HepG2 (cell line): ENCODE measurements around the gene DAAM2. TPM values are rescaled to one million over a fixed set of nuclear protein-coding genes. Genes with fewer than 3 reads are reported as not detected.

Experiments used
- BRCA1 ChIP-seq: sonication (generic); formaldehyde crosslinking; IDR thresholded peaks from 2 replicates; pipeline ENCODE4 v1.4.0; 2020; ENCODE audit warnings: missing genetic modification reagents
- CENPT ChIP-seq: sonication (generic); formaldehyde crosslinking; IDR thresholded peaks from 2 replicates; pipeline ENCODE4 v1.8.0; 2022; ENCODE audit warnings: low read depth, mild to moderate bottlenecking, moderate library complexity, missing genetic modification reagents
- EP300 ChIP-seq, 3 experiments: sonication (generic) in 1 of 3; formaldehyde crosslinking in 1 of 3; IDR thresholded peaks; 2 replicates each; pipeline versions ENCODE4 v1.5.1 to v1.6.1; 2011 to 2020; ENCODE audit warnings: low read depth in 2 of 3, low read length in 2 of 3, borderline replicate concordance in 1 of 3, improper control_type of control experiment in 1 of 3, mild to moderate bottlenecking in 1 of 3, missing genetic modification reagents in 1 of 3, moderate library complexity in 1 of 3
- GTF2F1 ChIP-seq: fragments of 150-350 bp; IDR thresholded peaks from 2 replicates; pipeline ENCODE4 v1.6.1; 2014; ENCODE audit warnings: low read length
- MAZ ChIP-seq, 2 experiments: sonication (generic) in 1 of 2; formaldehyde crosslinking in 1 of 2; IDR thresholded peaks; 2 replicates each; pipeline versions ENCODE4 v1.5.0 to v1.6.1; 2012 to 2020; ENCODE audit warnings: low read depth in 2 of 2, mild to moderate bottlenecking in 2 of 2, borderline replicate concordance in 1 of 2, improper control_type of control experiment in 1 of 2, low read length in 1 of 2, missing genetic modification reagents in 1 of 2, moderate library complexity in 1 of 2
- NCOA5 ChIP-seq: sonication (generic); formaldehyde crosslinking; IDR thresholded peaks from 2 replicates; pipeline ENCODE4 v1.4.0; 2020; ENCODE audit warnings: missing genetic modification reagents
- SMAD9 ChIP-seq: sonication (generic); formaldehyde crosslinking; IDR thresholded peaks from 2 replicates; pipeline ENCODE4 v1.5.1; 2020; ENCODE audit warnings: mild to moderate bottlenecking, missing genetic modification reagents
- SP140L ChIP-seq: sonication (generic); formaldehyde crosslinking; IDR thresholded peaks from 2 replicates; pipeline ENCODE4 v1.4.0; 2020; ENCODE audit warnings: missing genetic modification reagents, borderline replicate concordance
- ZKSCAN1 ChIP-seq: fragments of 150-350 bp; IDR thresholded peaks from 2 replicates; pipeline ENCODE4 v1.6.1; 2014; ENCODE audit warnings: low read length
- ZNF343 ChIP-seq: sonication (generic); formaldehyde crosslinking; IDR thresholded peaks from 2 replicates; pipeline ENCODE4 v1.4.0; 2020; ENCODE audit warnings: mild to moderate bottlenecking, missing genetic modification reagents
- ZNF549 ChIP-seq: sonication (generic); formaldehyde crosslinking; IDR thresholded peaks from 2 replicates; pipeline ENCODE4 v1.5.0; 2020; ENCODE audit warnings: missing genetic modification reagents
- ZNF589 ChIP-seq: sonication (generic); formaldehyde crosslinking; conservative IDR thresholded peaks from 2 replicates; pipeline ENCODE4 v1.8.0; 2022; ENCODE audit warnings: mild to moderate bottlenecking, moderate library complexity, missing genetic modification reagents
- ZNF7 ChIP-seq: IDR thresholded peaks from 2 replicates; pipeline ENCODE4 v1.6.1; 2016; ENCODE audit warnings: missing biosample characterization, missing genetic modification reagents
- ZNF816 ChIP-seq: sonication (generic); formaldehyde crosslinking; IDR thresholded peaks from 2 replicates; pipeline ENCODE4 v1.8.0; 2022; ENCODE audit warnings: missing genetic modification reagents, mild to moderate bottlenecking, borderline replicate concordance
- polyA plus RNA-seq, 8 experiments: library from polyadenylated mRNA; depleted of rRNA in 3 of 8; stranded (reverse) in 7 of 8; unstranded in 1 of 8; fragments of >200 nt; fragmentation: Illumina TruSeq in 4 of 8; extraction: Trizol in 4 of 8; gene quantifications; 2 replicates each; pipeline versions ENCODE4 v1.2.1 to v1.2.3, GENCODE V29; 2011 to 2016; ENCODE audit warnings: low read depth in 4 of 8, missing spikeins in 1 of 8, mixed read lengths in 1 of 8; ENCODE audit not compliant: insufficient read depth in 1 of 8
- total RNA-seq, 5 experiments: library from RNA; depleted of rRNA; stranded (reverse); fragments of >200 nt; fragmentation: Illumina TruSeq; extraction: Trizol; gene quantifications; 2 replicates each; pipeline ENCODE4 v1.2.3, GENCODE V29; 2016; ENCODE audit warnings: low read depth in 1 of 5
- TF ChIP-seq, protein P1 (sequence below): sonication (generic); formaldehyde crosslinking; IDR thresholded peaks from 2 replicates; pipeline ENCODE4 v1.5.0; 2020; ENCODE audit warnings: mild to moderate bottlenecking, missing genetic modification reagents
- TF ChIP-seq, protein P2 (sequence below): sonication (generic); formaldehyde crosslinking; IDR thresholded peaks from 2 replicates; pipeline ENCODE4 v1.5.0; 2020; ENCODE audit warnings: mild to moderate bottlenecking, missing genetic modification reagents
- TF ChIP-seq, protein P3 (sequence below): sonication (generic); formaldehyde crosslinking; IDR thresholded peaks from 2 replicates; pipeline ENCODE4 v1.5.1; 2020; ENCODE audit warnings: missing genetic modification reagents, mild to moderate bottlenecking, borderline replicate concordance
- TF ChIP-seq, protein P4 (sequence below): sonication (generic); formaldehyde crosslinking; IDR thresholded peaks from 2 replicates; pipeline ENCODE4 v1.5.0; 2020; ENCODE audit warnings: mild to moderate bottlenecking, missing genetic modification reagents, moderate library complexity
- TF ChIP-seq, protein P5 (sequence below): sonication (generic); formaldehyde crosslinking; IDR thresholded peaks from 2 replicates; pipeline ENCODE4 v1.4.0; 2020; ENCODE audit warnings: low read depth, mild to moderate bottlenecking, missing genetic modification reagents
- TF ChIP-seq, protein P6 (sequence below): fragments of 450-650 bp; IDR thresholded peaks from 2 replicates; pipeline ENCODE4 v1.6.1; 2017

Gene DAAM2
- total and polyA plus RNA-seq, 2 of the 13 experiments (the other 11 are each of a cell fraction or from before 2014, with no cell fraction given) = 0.01 TPM; not detected in 1

DNA sequence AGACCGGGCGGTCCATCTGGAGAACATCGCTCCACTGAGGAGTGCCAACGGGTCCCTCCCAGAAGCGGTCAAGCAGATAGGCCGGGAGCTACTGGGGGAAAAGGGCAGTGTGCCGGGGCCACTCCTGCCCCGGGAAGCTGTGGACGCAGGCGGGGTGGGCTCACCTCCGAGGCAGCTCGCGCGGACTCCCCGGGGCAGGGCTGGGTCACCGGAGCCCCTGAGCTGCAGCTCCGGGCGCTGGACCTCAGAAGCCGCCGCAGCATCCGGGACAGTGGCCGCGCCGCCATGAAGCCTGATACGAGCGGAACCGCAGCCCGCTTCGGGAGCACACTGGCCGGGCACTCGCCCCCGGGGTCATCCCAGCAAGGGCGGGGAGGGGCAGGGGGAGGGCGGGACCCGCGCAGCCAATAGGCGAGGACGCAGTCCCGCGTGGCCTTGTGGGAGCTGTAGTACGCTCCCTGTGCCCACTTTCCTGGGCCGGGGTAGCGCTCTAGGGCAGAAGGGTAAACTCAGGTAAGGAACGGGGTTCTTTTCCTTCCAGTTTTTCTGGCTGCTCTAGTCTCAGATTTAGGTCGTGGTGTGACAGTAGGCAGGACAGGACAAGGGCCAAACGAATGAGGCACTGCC, 142.1 kb downstream of the DAAM2 start, which contains the start of gene MOCS1 (continued):
- TF ChIP-seq, protein P1, sequence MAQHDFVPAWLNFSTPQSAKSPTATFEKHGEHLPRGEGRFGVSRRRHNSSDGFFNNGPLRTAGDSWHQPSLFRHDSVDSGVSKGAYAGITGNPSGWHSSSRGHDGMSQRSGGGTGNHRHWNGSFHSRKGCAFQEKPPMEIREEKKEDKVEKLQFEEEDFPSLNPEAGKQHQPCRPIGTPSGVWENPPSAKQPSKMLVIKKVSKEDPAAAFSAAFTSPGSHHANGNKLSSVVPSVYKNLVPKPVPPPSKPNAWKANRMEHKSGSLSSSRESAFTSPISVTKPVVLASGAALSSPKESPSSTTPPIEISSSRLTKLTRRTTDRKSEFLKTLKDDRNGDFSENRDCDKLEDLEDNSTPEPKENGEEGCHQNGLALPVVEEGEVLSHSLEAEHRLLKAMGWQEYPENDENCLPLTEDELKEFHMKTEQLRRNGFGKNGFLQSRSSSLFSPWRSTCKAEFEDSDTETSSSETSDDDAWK (CRISPR knock-in tag) = no peak
- TF ChIP-seq, protein P2, sequence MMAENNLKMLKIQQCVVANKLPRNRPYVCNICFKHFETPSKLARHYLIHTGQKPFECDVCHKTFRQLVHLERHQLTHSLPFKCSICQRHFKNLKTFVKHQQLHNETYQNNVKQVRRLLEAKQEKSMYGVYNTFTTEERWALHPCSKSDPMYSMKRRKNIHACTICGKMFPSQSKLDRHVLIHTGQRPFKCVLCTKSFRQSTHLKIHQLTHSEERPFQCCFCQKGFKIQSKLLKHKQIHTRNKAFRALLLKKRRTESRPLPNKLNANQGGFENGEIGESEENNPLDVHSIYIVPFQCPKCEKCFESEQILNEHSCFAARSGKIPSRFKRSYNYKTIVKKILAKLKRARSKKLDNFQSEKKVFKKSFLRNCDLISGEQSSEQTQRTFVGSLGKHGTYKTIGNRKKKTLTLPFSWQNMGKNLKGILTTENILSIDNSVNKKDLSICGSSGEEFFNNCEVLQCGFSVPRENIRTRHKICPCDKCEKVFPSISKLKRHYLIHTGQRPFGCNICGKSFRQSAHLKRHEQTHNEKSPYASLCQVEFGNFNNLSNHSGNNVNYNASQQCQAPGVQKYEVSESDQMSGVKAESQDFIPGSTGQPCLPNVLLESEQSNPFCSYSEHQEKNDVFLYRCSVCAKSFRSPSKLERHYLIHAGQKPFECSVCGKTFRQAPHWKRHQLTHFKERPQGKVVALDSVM (CRISPR knock-in tag) = no peak
- TF ChIP-seq EP300 (IDR thresholded peaks at IDR 0.05; ENCODE audit: low read depth in 2 of 2, low read length in 2 of 2) (no peak), EP300 (CRISPR knock-in tag; IDR thresholded peaks at IDR 0.05; ENCODE audit: borderline replicate concordance) (no peak), GTF2F1 (no peak), ZNF816 (CRISPR knock-in tag) (no peak), ZNF549 (CRISPR knock-in tag) (no peak), SP140L (CRISPR knock-in tag) (no peak), ZNF343 (CRISPR knock-in tag) (no peak), NCOA5 (CRISPR knock-in tag) (no peak), BRCA1 (no peak), ZNF7 (CRISPR knock-in tag) (no peak), CENPT (CRISPR knock-in tag) (peak; percentile 77; the same call in 1 of the 2 replicates), ZNF589 (CRISPR knock-in tag) (no peak), SMAD9 (CRISPR knock-in tag) (no peak), MAZ (IDR thresholded peaks at IDR 0.05; ENCODE audit: borderline replicate concordance, low read depth, low read length) (peak; percentile 94), MAZ (CRISPR knock-in tag; IDR thresholded peaks at IDR 0.05; ENCODE audit: low read depth) (peak; percentile 67; the same call in 1 of the 2 replicates), ZKSCAN1 (no peak)
- TF ChIP-seq, protein P3, sequence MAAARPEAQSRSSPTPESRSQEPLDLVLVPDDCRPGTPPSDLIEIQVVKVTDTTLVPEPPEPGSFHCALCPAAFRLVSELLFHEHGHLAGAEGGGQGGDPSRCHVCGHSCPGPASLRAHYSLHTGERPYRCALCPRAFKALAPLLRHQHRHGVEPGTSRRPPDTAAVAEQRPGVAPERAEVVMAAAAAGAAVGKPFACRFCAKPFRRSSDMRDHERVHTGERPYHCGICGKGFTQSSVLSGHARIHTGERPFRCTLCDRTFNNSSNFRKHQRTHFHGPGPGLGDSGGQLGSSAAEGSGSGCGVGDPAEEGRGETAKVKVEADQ (CRISPR knock-in tag) = no peak
- TF ChIP-seq, protein P4, sequence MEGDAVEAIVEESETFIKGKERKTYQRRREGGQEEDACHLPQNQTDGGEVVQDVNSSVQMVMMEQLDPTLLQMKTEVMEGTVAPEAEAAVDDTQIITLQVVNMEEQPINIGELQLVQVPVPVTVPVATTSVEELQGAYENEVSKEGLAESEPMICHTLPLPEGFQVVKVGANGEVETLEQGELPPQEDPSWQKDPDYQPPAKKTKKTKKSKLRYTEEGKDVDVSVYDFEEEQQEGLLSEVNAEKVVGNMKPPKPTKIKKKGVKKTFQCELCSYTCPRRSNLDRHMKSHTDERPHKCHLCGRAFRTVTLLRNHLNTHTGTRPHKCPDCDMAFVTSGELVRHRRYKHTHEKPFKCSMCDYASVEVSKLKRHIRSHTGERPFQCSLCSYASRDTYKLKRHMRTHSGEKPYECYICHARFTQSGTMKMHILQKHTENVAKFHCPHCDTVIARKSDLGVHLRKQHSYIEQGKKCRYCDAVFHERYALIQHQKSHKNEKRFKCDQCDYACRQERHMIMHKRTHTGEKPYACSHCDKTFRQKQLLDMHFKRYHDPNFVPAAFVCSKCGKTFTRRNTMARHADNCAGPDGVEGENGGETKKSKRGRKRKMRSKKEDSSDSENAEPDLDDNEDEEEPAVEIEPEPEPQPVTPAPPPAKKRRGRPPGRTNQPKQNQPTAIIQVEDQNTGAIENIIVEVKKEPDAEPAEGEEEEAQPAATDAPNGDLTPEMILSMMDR (CRISPR knock-in tag) = 0 out of 2 replicates have a peak, but pooled peaks have one; percentile 2
- TF ChIP-seq, protein P5, sequence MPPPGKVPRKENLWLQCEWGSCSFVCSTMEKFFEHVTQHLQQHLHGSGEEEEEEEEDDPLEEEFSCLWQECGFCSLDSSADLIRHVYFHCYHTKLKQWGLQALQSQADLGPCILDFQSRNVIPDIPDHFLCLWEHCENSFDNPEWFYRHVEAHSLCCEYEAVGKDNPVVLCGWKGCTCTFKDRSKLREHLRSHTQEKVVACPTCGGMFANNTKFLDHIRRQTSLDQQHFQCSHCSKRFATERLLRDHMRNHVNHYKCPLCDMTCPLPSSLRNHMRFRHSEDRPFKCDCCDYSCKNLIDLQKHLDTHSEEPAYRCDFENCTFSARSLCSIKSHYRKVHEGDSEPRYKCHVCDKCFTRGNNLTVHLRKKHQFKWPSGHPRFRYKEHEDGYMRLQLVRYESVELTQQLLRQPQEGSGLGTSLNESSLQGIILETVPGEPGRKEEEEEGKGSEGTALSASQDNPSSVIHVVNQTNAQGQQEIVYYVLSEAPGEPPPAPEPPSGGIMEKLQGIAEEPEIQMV = no peak
- TF ChIP-seq, protein P6, sequence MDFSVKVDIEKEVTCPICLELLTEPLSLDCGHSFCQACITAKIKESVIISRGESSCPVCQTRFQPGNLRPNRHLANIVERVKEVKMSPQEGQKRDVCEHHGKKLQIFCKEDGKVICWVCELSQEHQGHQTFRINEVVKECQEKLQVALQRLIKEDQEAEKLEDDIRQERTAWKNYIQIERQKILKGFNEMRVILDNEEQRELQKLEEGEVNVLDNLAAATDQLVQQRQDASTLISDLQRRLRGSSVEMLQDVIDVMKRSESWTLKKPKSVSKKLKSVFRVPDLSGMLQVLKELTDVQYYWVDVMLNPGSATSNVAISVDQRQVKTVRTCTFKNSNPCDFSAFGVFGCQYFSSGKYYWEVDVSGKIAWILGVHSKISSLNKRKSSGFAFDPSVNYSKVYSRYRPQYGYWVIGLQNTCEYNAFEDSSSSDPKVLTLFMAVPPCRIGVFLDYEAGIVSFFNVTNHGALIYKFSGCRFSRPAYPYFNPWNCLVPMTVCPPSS = no peak
